HL-60 (cell line): ENCODE measurements around the gene ABLIM1.

ENCODE experiments used
- DNase-seq, 2 experiments: peaks; one replicate each; pipeline ENCODE4 v3.0.0-alpha.2; 2010 to 2020; ENCODE audit warnings: low read depth in 1 of 2, low spot score in 1 of 2
- H3K27ac ChIP-seq: fragments of 250-450 bp; sonication (Bioruptor Pico); replicated peaks from 2 replicates; pipeline ENCODE4 v1.5.1; 2020; ENCODE audit warnings: mild to moderate bottlenecking, moderate library complexity
- H3K27me3 ChIP-seq: fragments of 250-450 bp; sonication (Bioruptor Pico); 2 replicates; pipeline ENCODE4 v1.5.1; 2021; ENCODE audit warnings: mild to moderate bottlenecking, moderate library complexity; ENCODE audit not compliant: insufficient read depth, poor library complexity, severe bottlenecking
- H3K4me3 ChIP-seq: replicated peaks from 2 replicates; pipeline ENCODE4 v1.5.1; 2011; ENCODE audit warnings: mild to moderate bottlenecking, control low read depth, low read length; ENCODE audit not compliant: insufficient read depth
- GABPA ChIP-seq: IDR thresholded peaks from 2 replicates; pipeline ENCODE4 v1.6.1; 2012; ENCODE audit warnings: low read depth
- POLR2AphosphoS5 ChIP-seq: IDR thresholded peaks from 2 replicates; pipeline ENCODE4 v1.6.1; 2012; ENCODE audit warnings: low read depth
- SPI1 ChIP-seq: IDR thresholded peaks from 2 replicates; pipeline ENCODE4 v1.6.1; 2012; ENCODE audit warnings: low read depth, mild to moderate bottlenecking, borderline replicate concordance
- TF ChIP-seq, protein P1 (sequence below): IDR thresholded peaks from one replicate; pipeline ENCODE4 v1.5.1; 2011; ENCODE audit warnings: low read length, control low read depth, inconsistent platforms; ENCODE audit not compliant: insufficient read depth
- TF ChIP-seq, protein P2 (sequence below): IDR thresholded peaks from 2 replicates; pipeline ENCODE4 v1.6.1; 2012; ENCODE audit warnings: low read depth; ENCODE audit not compliant: insufficient replicate concordance

The ABLIM1 gene

DNA sequence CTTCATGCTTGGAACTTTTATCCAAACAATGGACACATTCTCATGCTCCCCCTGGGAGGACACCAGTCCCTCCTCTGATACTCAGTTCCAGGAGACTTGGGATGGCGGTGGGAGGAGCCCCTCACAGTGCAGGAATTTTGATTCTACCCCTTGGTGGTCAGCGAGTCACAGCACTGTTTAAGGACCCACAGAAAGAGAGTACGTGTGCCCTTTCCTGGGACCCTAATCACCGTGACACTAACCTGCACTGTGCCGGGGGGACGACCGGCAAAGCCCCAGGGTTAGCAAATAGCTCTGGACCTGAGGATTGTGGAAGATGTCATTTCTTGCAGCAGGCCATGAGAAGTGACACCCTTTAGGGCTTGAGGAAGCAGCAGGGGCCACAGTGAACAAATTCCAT is 264.2 kb downstream of the ABLIM1 start:
- H3K27ac ChIP-seq = no peak overlapping the region
- TF ChIP-seq, protein P1, sequence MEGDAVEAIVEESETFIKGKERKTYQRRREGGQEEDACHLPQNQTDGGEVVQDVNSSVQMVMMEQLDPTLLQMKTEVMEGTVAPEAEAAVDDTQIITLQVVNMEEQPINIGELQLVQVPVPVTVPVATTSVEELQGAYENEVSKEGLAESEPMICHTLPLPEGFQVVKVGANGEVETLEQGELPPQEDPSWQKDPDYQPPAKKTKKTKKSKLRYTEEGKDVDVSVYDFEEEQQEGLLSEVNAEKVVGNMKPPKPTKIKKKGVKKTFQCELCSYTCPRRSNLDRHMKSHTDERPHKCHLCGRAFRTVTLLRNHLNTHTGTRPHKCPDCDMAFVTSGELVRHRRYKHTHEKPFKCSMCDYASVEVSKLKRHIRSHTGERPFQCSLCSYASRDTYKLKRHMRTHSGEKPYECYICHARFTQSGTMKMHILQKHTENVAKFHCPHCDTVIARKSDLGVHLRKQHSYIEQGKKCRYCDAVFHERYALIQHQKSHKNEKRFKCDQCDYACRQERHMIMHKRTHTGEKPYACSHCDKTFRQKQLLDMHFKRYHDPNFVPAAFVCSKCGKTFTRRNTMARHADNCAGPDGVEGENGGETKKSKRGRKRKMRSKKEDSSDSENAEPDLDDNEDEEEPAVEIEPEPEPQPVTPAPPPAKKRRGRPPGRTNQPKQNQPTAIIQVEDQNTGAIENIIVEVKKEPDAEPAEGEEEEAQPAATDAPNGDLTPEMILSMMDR = no peak
- TF ChIP-seq SPI1 (no peak), GABPA (no peak), POLR2AphosphoS5 (no peak)
- TF ChIP-seq, protein P2, sequence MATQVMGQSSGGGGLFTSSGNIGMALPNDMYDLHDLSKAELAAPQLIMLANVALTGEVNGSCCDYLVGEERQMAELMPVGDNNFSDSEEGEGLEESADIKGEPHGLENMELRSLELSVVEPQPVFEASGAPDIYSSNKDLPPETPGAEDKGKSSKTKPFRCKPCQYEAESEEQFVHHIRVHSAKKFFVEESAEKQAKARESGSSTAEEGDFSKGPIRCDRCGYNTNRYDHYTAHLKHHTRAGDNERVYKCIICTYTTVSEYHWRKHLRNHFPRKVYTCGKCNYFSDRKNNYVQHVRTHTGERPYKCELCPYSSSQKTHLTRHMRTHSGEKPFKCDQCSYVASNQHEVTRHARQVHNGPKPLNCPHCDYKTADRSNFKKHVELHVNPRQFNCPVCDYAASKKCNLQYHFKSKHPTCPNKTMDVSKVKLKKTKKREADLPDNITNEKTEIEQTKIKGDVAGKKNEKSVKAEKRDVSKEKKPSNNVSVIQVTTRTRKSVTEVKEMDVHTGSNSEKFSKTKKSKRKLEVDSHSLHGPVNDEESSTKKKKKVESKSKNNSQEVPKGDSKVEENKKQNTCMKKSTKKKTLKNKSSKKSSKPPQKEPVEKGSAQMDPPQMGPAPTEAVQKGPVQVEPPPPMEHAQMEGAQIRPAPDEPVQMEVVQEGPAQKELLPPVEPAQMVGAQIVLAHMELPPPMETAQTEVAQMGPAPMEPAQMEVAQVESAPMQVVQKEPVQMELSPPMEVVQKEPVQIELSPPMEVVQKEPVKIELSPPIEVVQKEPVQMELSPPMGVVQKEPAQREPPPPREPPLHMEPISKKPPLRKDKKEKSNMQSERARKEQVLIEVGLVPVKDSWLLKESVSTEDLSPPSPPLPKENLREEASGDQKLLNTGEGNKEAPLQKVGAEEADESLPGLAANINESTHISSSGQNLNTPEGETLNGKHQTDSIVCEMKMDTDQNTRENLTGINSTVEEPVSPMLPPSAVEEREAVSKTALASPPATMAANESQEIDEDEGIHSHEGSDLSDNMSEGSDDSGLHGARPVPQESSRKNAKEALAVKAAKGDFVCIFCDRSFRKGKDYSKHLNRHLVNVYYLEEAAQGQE = no peak
- peaks cover 17% of the 10 kb centered on the region for H3K27me3 ChIP-seq
- no peak overlapping the region for H3K4me3 ChIP-seq
- DNase-seq = no peak

DNA sequence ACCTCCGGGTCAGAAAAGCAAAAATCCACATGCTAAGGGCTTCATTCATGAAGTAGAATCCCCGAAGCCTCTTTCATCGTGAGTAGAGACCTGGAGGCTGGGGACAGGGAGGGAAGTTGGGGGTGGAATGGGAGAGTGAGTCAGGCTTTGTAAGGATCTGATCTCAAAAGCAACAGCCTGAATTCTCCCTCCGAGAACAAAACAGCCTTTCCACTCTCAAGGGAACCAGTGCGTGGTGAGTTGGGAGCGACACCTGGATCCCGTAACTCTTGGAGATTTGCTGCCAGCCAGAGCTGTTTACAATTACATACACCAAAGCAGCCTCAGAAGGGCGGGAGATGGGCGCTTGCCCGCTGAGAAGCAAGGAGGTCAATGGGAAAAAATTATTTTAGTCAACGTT is 264.6 kb downstream of the ABLIM1 start:
- peaks cover 16% of the 10 kb centered on the region for H3K27me3 ChIP-seq
- TF ChIP-seq, protein P1 = no peak
- TF ChIP-seq, protein P2 = no peak
- TF ChIP-seq POLR2AphosphoS5 = no peak
- no peak for TF ChIP-seq SPI1
- TF ChIP-seq GABPA = no peak
- no peak overlapping the region for H3K27ac ChIP-seq
- no peak for DNase-seq
- H3K4me3 ChIP-seq = no peak overlapping the region

DNA sequence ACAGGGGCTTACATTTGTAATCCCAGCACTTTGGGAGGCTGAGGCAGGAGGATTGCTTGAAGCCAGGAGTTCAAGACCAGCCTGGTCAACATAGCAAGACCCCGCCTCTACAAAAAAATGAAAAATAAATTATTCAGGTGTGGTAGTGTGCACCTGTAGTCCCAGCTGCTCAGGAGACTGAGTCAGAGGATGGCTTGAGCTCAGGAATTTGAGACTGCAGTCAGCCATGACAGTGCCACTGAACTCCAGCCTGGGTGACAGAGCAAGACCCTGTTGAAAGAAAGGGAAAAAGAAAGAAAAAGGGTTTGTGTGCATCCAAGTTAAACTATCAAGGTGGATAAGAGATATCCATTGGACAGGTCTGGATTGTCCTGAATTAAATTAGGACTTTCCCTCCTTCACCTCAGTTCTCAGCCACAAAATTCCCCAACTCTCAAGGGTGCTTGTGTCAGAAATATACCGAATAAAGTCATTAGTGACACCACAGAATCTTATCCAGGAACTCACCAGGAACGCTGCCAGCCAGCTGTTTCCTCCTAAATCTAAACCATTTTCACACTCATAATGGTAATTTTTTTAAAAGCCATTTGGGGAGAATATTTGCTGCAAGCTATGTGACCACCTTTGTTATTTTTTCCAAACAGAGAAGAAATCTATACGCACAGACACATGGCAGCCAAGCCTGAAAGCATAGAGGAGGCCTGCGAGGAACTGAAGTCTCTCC is 265.8 kb downstream of the ABLIM1 start:
- TF ChIP-seq, protein P1 = no peak
- no peak for TF ChIP-seq SPI1
- TF ChIP-seq, protein P2 = no peak
- no peak for TF ChIP-seq GABPA
- TF ChIP-seq POLR2AphosphoS5 = no peak
- H3K27ac ChIP-seq = no peak overlapping the region
- H3K27me3 ChIP-seq = peaks cover 11% of the 10 kb centered on the region

More for the DNA sequence above, 265.8 kb downstream of the ABLIM1 start:
- no peak overlapping the region for H3K4me3 ChIP-seq
- no peak for DNase-seq
